GM12864 (cell line): Measurements from ENCODE around the gene DESI1.

Source experiments
- DNase-seq: peaks from one replicate; pipeline ENCODE4 v3.0.0-alpha.2; 2011; ENCODE audit warnings: low read depth
- H3K4me3 ChIP-seq: 2 replicates; pipeline ENCODE4 v1.5.1; 2011; ENCODE audit warnings: mild to moderate bottlenecking, low read depth, low read length, control low read depth
- CTCF ChIP-seq: IDR thresholded peaks from 2 replicates; pipeline ENCODE4 v1.5.1; 2011; ENCODE audit warnings: low read depth, mild to moderate bottlenecking, moderate library complexity, low read length, control low read depth, inconsistent platforms; ENCODE audit errors: missing control alignments

Gene DESI1

GRCh38 chr22:41548830-41549211 is 72.0 kb downstream of the DESI1 start:
- DNase-seq: no peak
- TF ChIP-seq CTCF: no peak
- no peak overlapping the region for H3K4me3 ChIP-seq
